NCI-H345 (cell line): ENCODE results near the gene LTK.
"Not testable (repeated sequence)": the region's sequence is repeated elsewhere in the genome, so short reads cannot be mapped to it uniquely, and the experiment has no call there.

Experiments used
- DNase-seq: peaks from one replicate; lab custom pipeline; 2025; lab: John Stamatoyannopoulos, UW

The LTK gene

DNA sequence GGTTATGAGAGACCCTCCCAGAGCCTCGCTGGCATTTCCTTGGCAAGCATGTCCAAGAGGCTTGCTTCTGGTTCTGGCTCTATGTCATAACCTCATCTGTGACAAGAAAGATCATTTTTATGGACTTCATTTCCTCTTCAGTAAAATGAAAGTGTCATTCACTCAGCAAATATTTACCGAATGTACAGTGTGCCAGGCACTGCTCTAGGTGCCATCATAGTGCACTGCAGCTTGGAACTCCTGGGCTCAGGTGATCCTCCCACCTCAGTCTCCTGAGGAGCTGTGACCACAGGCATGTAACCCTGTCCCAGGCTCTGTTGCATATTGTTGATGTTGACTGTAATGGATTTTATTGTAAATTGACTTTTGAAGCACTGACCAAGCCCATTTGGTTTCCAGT, 38.7 kb downstream of the LTK start:
- DNase-seq = no peak

- DNase-seq = no peak
Measured at GRCh38 chr15:41474436-41474835, 39.2 kb downstream of the LTK start.

- DNase-seq = no peak
Measured at GRCh38 chr15:41473418-41473817, 40.2 kb downstream of the LTK start.

- not testable (repeated sequence) for DNase-seq
Measured at GRCh38 chr15:41469644-41470043, 44.0 kb downstream of the LTK start.

GRCh38 chr15:41466711-41467110, 46.9 kb downstream of the LTK start:
- DNase-seq = no peak

DNA sequence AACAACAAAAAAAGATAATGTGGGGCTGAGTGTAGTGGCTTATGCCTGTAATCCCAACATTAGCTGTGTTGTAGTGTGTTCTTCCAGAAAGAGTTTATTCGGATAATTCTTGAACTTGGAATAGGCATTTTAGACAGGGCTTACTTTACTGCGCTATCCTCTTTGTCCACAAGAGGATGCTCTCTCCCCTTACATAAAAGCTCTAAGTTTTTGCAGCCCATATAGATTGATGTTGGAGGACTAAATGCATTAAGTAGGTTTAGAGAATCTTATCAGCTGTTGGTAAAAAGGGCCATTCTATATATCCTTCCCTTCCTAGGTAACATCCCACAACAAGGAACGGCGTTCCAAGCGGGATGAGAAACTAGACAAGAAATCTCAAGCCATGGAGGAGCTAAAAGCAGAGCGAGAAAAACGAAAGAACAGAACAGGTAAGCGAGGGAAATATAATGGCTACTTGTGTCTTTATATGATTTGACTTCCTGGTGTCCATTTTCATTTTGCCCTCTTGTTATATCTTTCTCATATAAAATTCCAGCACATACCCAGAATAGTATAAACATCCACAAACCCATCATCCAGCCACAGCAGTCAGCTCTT, 47.7 kb downstream of the LTK start:
- peak; percentile 14 for DNase-seq

GRCh38 chr15:41464889-41465580, 48.6 kb downstream of the LTK start:
- no peak for DNase-seq

- no peak for DNase-seq
Measured at GRCh38 chr15:41462084-41462795, 51.4 kb downstream of the LTK start.
